HFFc6 (cell line): ENCODE data around the gene POLN. TPM values are rescaled to one million over a fixed set of nuclear protein-coding genes. Genes with fewer than 3 reads are reported as not detected.

Experiments
- DNase-seq: peaks from one replicate; pipeline ENCODE4 v3.0.0-alpha.2; 2018
- H3K27ac Mint-ChIP-seq: 2 replicates; pipeline ENCODE4 v1.8.0; 2020; ENCODE audit warnings: mild to moderate bottlenecking, mixed read lengths
- H3K27me3 Mint-ChIP-seq: 2 replicates; pipeline ENCODE4 v1.8.0; 2021; ENCODE audit warnings: mild to moderate bottlenecking, moderate library complexity, mixed read lengths; ENCODE audit not compliant: insufficient read depth
- H3K36me3 Mint-ChIP-seq: 2 replicates; pipeline ENCODE4 v1.8.0; 2021; ENCODE audit warnings: low read depth, mixed read lengths
- H3K4me1 Mint-ChIP-seq: 2 replicates; pipeline ENCODE4 v1.8.0; 2020; ENCODE audit warnings: low read depth, mixed read lengths
- H3K4me3 Mint-ChIP-seq: 2 replicates; pipeline ENCODE4 v1.8.0; 2020; ENCODE audit warnings: mild to moderate bottlenecking, moderate library complexity, mixed read lengths
- H3K9me3 Mint-ChIP-seq: 2 replicates; pipeline ENCODE4 v1.8.0; 2020; ENCODE audit warnings: mild to moderate bottlenecking, mixed read lengths
- CTCF ChIP-seq: fragments of 200-600 bp; sonication (generic); IDR thresholded peaks from 2 replicates; pipeline ENCODE4 v1.5.0; 2021; ENCODE audit warnings: antibody characterized with exemption, mild to moderate bottlenecking
- total RNA-seq, 6 experiments: library from RNA; stranded (reverse); fragmentation: NEBNext Ultra II Directional; extraction: Animal tissue kit (Norgen Biotek cat#: 25700); gene quantifications; 2 replicates in 1 of 6; 3 replicates in 5 of 6; pipeline ENCODE4 v1.2.3, GENCODE V29; 2021

Gene POLN
- total RNA-seq, 6 experiments from 2014 or later: 1.5 to 3.4 (median 2.2) TPM

DNA sequence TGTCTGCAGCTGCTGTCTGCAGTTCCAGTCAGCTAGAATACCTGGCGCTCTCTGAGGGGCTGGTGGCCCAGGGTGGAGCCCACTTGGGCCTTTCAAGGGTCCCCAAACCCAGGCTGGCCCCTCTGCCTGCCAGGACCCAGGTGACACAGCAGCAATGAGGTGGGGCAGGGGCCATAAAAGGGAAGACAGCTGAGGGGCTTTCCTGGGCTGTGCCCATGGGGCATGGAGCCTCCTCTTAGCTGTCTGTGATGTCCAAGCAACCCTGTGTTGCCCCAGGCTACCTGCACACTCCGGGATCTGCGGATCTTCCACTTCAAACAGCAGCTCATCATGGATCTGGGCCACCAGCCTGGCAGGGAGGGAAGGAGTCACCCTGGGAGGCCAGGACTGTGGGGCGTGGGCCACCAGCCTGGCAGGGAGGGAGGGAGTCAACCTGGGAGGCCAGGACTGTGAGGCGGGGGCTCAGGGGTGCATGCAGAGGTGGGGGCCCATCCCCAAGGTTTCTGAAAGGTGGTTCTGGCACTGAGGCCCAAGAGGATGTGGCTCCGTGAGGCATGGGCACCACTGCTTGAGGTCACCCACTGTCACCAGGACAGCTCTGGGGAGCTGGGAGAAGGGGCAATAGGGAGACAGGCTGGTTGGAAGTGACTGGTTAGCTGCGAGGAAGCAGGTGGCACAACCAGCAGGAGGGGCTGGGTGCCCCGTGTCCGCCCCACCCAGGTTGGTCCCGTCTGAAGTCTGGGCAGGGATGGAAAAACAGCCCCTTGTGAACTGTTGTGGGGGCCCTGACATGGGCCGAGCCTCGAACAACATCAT is 166.5 kb downstream of the POLN start:
- Mint-ChIP-seq H3K9me3 (no peaks in the 10 kb centered on the region), H3K27ac (no peak overlapping the region), H3K4me1 (peaks cover 5% of the 10 kb centered on the region; the same call in 1 of the 2 replicates), H3K4me3 (no peak overlapping the region), H3K36me3 (no peaks in the 10 kb centered on the region), H3K27me3 (peaks cover 3% of the 10 kb centered on the region)
- TF ChIP-seq CTCF: no peak
- no peak for DNase-seq

GRCh38 chr4:2074588-2074987 is 167.3 kb downstream of the POLN start:
- no peaks in the 10 kb centered on the region for H3K9me3 Mint-ChIP-seq
- H3K4me1 Mint-ChIP-seq: peaks cover 5% of the 10 kb centered on the region; the same call in 1 of the 2 replicates
- DNase-seq: no peak
- no peak overlapping the region for H3K27ac Mint-ChIP-seq
- H3K27me3 Mint-ChIP-seq: peaks cover 5% of the 10 kb centered on the region
- H3K4me3 Mint-ChIP-seq: no peak overlapping the region
- H3K36me3 Mint-ChIP-seq: no peaks in the 10 kb centered on the region
- no peak for TF ChIP-seq CTCF

- peaks cover 5% of the 10 kb centered on the region for H3K27me3 Mint-ChIP-seq
- H3K36me3 Mint-ChIP-seq: no peaks in the 10 kb centered on the region
- no peak for DNase-seq
- H3K4me1 Mint-ChIP-seq: peaks cover 5% of the 10 kb centered on the region; the same call in 1 of the 2 replicates
- H3K4me3 Mint-ChIP-seq: no peak overlapping the region
- TF ChIP-seq CTCF: no peak
- H3K9me3 Mint-ChIP-seq: no peaks in the 10 kb centered on the region
- no peak overlapping the region for H3K27ac Mint-ChIP-seq
Observed at GRCh38 chr4:2073808-2074481, 168.0 kb downstream of the POLN start.

- no peak for DNase-seq
- no peaks in the 10 kb centered on the region for H3K36me3 Mint-ChIP-seq
- peaks cover 5% of the 10 kb centered on the region for H3K27me3 Mint-ChIP-seq
- H3K4me3 Mint-ChIP-seq: no peak overlapping the region
- H3K4me1 Mint-ChIP-seq: no peaks in the 10 kb centered on the region
- H3K9me3 Mint-ChIP-seq: no peaks in the 10 kb centered on the region
- no peak overlapping the region for H3K27ac Mint-ChIP-seq
- TF ChIP-seq CTCF: no peak
Observed at GRCh38 chr4:2072971-2073807, 168.7 kb downstream of the POLN start.
